ENCODE results near the gene TTC22. TPM values are rescaled to one million over a fixed set of nuclear protein-coding genes. Genes with fewer than 3 reads are reported as not detected.

Gene TTC22
- total and polyA plus RNA-seq, 2 experiments from 2014 or later: 8.1 to 9.0 TPM

- Histone ChIP-seq H2AFZ (no peak overlapping the region), H4K20me1 (ENCODE audit: insufficient read depth, poor library complexity, severe bottlenecking) (no peaks in the 10 kb centered on the region), H3K27ac (no peak overlapping the region), H3K4me2 (no peak overlapping the region), H3K79me2 (no peaks in the 10 kb centered on the region), H3K9me3 (ENCODE audit: low read depth) (no peaks in the 10 kb centered on the region), H3K9me2 (replicated peaks; ENCODE audit: insufficient read depth) (no peaks in the 10 kb centered on the region), H3K4me3 (no peak overlapping the region), H3K27me3 (no peaks in the 10 kb centered on the region), H3K36me3 (replicated peaks; ENCODE audit: insufficient read depth, low read depth) (no peaks in the 10 kb centered on the region), H3K4me1 (ENCODE audit: insufficient read depth) (no peaks in the 10 kb centered on the region)
- no peak for DNase-seq (ENCODE audit: low spot score)
- WGBS (ENCODE audit: low lambda C conversion rate, missing lambda C conversion rate): 88% methylated on average over 6 of the region's 6 CpGs
- no peak for TF ChIP-seq CTCF (IDR thresholded peaks at IDR 0.05; ENCODE audit: poor library complexity)
- no peak for TF ChIP-seq EZH2 (IDR thresholded peaks at IDR 0.05; ENCODE audit: borderline replicate concordance)
- no peak for TF ChIP-seq EZH2phosphoT487 (IDR thresholded peaks at IDR 0.05; ENCODE audit: low read depth, severe bottlenecking, unreplicated experiment)
Observed at GRCh38 chr1:54835131-54835898, 34.2 kb upstream of the TTC22 start.

DNA sequence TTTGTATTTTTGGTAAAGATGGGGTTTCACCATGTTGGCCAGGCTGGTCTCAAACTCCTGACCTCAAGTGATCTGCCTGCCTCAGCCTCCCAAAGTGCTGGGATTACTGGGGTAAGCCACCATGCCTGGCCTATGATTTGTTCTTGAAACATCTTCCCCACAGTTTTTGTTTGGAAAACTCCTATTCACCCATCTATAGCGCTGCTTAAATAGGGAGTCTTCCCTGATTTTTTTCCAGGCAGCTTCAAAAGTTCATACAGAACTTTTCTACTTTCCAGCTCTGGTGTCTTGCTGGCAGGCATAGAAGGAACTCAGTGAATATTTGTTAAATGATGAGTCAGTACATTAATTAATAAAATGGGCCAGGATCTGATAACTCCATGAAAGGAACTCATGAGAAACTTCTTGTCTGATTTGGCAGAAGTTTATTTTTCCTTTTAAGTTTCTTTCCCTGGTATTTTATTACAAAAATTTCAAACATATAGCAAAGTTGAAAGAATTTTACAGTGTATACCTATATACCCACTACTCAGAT is 33.0 kb upstream of the TTC22 start:
- H4K20me1 ChIP-seq (ENCODE audit: insufficient read depth, poor library complexity, severe bottlenecking): no peaks in the 10 kb centered on the region
- H3K4me3 ChIP-seq: no peak overlapping the region
- 96% methylated on average over 1 of the region's 1 CpG for WGBS (ENCODE audit: low lambda C conversion rate, missing lambda C conversion rate)
- TF ChIP-seq EZH2 (IDR thresholded peaks at IDR 0.05; ENCODE audit: borderline replicate concordance): no peak
- TF ChIP-seq EZH2phosphoT487 (IDR thresholded peaks at IDR 0.05; ENCODE audit: low read depth, severe bottlenecking, unreplicated experiment): no peak
- TF ChIP-seq CTCF (IDR thresholded peaks at IDR 0.05; ENCODE audit: poor library complexity): no peak
- no peaks in the 10 kb centered on the region for H3K79me2 ChIP-seq
- no peaks in the 10 kb centered on the region for H3K4me1 ChIP-seq (ENCODE audit: insufficient read depth)
- H3K36me3 ChIP-seq (replicated peaks; ENCODE audit: insufficient read depth, low read depth): no peaks in the 10 kb centered on the region
- no peak overlapping the region for H2AFZ ChIP-seq
- no peak overlapping the region for H3K4me2 ChIP-seq
- H3K27ac ChIP-seq: no peak overlapping the region
- H3K9me2 ChIP-seq (replicated peaks; ENCODE audit: insufficient read depth): no peaks in the 10 kb centered on the region
- no peaks in the 10 kb centered on the region for H3K27me3 ChIP-seq
- DNase-seq (ENCODE audit: low spot score): no peak
- no peaks in the 10 kb centered on the region for H3K9me3 ChIP-seq (ENCODE audit: low read depth)

GRCh38 chr1:54833121-54833520 is 32.0 kb upstream of the TTC22 start:
- Histone ChIP-seq H3K4me3 (no peak overlapping the region), H2AFZ (no peak overlapping the region), H3K9me3 (ENCODE audit: low read depth) (no peaks in the 10 kb centered on the region), H3K9me2 (replicated peaks; ENCODE audit: insufficient read depth) (no peaks in the 10 kb centered on the region), H4K20me1 (ENCODE audit: insufficient read depth, poor library complexity, severe bottlenecking) (no peaks in the 10 kb centered on the region), H3K79me2 (no peaks in the 10 kb centered on the region), H3K27ac (no peak overlapping the region), H3K36me3 (replicated peaks; ENCODE audit: insufficient read depth, low read depth) (no peaks in the 10 kb centered on the region), H3K4me2 (no peak overlapping the region), H3K4me1 (ENCODE audit: insufficient read depth) (no peaks in the 10 kb centered on the region), H3K27me3 (no peaks in the 10 kb centered on the region)
- DNase-seq (ENCODE audit: low spot score): no peak
- TF ChIP-seq EZH2 (IDR thresholded peaks at IDR 0.05; ENCODE audit: borderline replicate concordance) (no peak), EZH2phosphoT487 (IDR thresholded peaks at IDR 0.05; ENCODE audit: low read depth, severe bottlenecking, unreplicated experiment) (no peak), CTCF (IDR thresholded peaks at IDR 0.05; ENCODE audit: poor library complexity) (no peak)
- WGBS (ENCODE audit: low lambda C conversion rate, missing lambda C conversion rate): 87% methylated on average over 9 of the region's 9 CpGs

Data from hepatocyte (in vitro differentiated cells).